ENCODE data around the gene MDM1.

The MDM1 gene, protein sequence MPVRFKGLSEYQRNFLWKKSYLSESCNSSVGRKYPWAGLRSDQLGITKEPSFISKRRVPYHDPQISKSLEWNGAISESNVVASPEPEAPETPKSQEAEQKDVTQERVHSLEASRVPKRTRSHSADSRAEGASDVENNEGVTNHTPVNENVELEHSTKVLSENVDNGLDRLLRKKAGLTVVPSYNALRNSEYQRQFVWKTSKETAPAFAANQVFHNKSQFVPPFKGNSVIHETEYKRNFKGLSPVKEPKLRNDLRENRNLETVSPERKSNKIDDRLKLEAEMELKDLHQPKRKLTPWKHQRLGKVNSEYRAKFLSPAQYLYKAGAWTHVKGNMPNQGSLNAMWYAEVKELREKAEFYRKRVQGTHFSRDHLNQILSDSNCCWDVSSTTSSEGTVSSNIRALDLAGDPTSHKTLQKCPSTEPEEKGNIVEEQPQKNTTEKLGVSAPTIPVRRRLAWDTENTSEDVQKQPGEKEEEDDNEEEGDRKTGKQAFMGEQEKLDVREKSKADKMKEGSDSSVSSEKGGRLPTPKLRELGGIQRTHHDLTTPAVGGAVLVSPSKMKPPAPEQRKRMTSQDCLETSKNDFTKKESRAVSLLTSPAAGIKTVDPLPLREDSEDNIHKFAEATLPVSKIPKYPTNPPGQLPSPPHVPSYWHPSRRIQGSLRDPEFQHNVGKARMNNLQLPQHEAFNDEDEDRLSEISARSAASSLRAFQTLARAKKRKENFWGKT

DNA sequence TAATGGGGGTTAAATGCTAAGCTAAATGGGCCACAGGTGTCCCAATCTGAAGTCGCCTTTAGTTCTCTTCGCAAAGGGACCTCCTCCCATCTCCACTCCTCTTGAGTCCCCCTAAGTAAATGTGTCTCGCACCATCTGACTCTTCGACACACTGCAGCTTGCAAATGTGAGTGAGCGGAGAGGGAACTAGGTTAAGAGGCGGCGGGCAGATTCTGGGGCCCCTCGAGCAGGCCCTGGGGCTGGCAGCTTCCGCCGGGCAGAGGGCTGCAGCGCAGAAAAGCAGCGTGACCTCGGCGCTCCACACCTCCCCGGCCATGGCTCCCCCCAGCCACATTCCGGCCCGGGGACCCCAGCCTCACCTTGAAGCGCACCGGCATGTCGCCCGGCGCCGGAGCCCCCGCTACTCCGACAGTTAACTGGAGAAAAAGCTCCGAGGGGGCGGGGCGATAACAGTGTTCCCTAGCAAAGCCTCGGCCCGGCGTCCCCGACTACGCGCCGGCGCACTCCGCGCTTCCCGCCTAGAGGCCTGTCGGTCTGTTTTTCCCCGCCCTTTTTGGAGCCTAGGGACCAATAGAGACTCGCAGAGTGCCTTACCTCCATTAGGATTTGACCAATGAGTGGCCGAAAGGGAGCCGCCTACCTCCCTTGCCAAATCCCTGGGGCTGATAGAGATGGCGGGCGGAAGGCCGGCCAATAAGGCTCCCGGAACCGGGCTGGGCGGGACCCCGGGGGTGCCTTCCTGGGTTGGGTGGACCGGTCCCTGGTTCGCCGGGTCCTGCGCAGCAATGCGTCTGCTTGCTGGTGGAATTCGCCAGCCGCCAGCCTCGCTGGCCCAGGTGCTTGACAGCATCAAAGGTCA, at the start of gene MDM1:
Gene MDM1, minus strand, starts transcription at position 494 of the 859 bp plus-strand sequence. Its CDS starts 117 bp downstream, at position 377.
- peak; percentile 86 to 91 for DNase-seq (ENCODE audit: low read depth in 1 of 2, low spot score in 1 of 2)

- no peak for DNase-seq (ENCODE audit: low read depth in 1 of 2, low spot score in 1 of 2)
Measured at GRCh38 chr12:68381476-68382219, 49.5 kb upstream of the MDM1 start.

- DNase-seq (ENCODE audit: low read depth in 1 of 2, low spot score in 1 of 2): no peak
Measured at GRCh38 chr12:68378872-68379606, 46.9 kb upstream of the MDM1 start.

DNA sequence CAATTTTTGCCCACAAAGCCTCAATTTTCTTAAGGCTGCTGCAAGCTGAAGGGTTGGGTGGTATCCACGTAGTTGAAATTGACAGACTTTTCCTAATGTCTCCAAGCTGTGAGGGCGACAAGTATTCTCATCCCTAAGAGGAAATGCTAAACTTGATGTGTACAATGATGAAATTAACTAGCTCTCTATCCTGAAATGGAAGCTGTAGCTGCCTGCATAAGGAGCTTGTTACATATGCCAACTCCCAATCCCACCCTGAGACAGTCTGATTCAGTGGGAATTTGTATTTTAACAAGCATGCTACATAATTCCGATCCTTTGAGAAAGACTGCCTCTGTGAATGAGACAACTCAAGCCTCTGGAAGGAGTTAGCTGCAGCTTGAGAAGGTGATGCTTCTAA, 45.7 kb upstream of the MDM1 start:
- DNase-seq (ENCODE audit: low read depth in 1 of 2, low spot score in 1 of 2): no peak

DNA sequence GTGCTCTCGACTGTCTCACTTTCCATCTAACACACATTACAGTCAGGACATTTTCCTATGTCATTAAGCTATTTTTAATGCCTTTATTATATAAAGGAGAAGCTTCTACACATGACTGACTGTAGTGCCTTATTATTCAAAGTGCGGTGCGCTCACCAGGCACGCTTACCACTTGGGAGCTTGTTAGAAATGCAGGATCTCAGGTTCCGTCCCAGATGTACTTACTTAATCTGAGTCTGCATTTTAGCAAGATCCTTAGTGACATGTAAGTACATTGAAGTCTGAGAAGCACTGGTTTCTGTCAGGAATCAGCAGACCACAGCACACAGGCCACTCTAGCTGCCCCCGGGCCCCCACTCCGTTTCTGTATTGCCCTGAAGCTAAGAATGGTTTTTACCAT, 44.7 kb upstream of the MDM1 start:
- no peak for DNase-seq (ENCODE audit: low read depth in 1 of 2, low spot score in 1 of 2)

- no peak for DNase-seq (ENCODE audit: low read depth in 1 of 2, low spot score in 1 of 2)
Measured at GRCh38 chr12:68375756-68376695, 43.9 kb upstream of the MDM1 start.

- peak; percentile 13 to 48 for DNase-seq (ENCODE audit: low read depth in 1 of 2, low spot score in 1 of 2)
Measured at GRCh38 chr12:68374307-68374982, 42.3 kb upstream of the MDM1 start.

DNA sequence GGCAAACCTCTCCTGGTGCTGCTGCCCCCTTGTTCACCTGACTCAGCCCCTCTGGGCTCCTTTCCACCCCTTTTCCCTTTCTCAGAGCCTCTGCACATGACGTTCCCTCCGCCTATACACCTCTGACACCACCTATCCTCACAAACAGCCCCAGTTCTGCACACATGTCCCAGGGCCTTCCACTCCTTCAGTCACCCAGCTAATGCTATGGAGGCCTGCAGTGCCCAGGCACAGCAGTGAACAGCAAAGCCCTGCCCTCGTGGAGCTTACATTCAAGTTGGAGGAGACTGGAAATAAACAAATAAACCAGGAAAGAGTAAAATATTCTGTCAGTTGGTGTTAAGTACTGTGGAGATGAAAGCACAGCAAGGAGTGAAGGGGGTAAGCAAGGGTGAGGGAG, 38.5 kb upstream of the MDM1 start:
- no peak for DNase-seq (ENCODE audit: low read depth in 1 of 2, low spot score in 1 of 2)

DNA sequence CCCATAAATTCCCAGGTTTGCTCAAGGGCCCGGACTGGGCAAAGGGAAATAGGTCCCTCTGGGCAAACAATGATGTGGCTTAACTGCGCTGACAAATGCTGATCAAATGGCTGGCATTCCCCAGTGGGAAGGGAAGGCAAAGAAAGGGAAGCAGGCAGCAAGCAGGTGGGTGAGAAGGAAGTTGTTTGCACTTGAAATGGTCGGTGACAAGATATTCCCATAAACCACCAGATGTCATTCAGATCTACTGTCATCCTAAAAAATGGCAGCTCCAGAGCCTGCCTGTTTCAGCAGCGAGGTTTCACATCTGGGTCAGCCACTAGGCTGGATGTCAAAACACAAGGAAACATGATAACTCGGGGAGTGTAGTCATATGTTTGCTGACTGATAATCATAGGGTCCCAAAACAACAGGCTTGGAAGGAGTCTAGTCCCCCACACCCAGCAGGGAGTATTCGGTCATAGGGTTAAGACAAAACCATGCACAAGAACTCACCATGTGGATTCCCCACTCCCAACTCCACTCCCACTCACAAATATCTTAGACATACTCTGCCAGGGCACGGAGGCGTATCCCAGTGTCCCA, 37.9 kb upstream of the MDM1 start:
- no peak for DNase-seq (ENCODE audit: low read depth in 1 of 2, low spot score in 1 of 2)

- no peak for DNase-seq (ENCODE audit: low read depth in 1 of 2, low spot score in 1 of 2)
Measured at GRCh38 chr12:68368327-68368726, 36.2 kb upstream of the MDM1 start.

DNA sequence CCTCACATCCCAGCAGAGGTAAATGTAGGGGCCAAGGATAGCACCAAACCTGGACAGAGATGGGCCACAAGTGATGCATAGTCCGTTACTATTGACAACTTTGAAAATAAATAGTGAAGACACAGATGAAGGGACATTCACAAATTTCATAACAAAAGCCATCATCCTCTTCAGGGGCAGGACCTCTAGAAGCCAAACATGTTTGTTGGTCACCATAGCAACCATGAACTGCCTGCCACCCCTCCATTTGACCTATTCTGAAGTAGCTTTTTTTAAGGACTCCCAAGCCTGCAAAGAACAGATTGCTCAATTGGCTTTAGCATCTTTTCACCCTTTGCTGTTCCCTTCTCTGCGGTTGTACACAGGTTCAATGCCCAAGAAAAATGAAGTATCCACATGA, 35.7 kb upstream of the MDM1 start:
- no peak for DNase-seq (ENCODE audit: low read depth in 1 of 2, low spot score in 1 of 2)

- no peak for DNase-seq (ENCODE audit: low read depth in 1 of 2, low spot score in 1 of 2)
Measured at GRCh38 chr12:68367116-68367515, 35.0 kb upstream of the MDM1 start.

- peak; percentile 58 to 72 for DNase-seq (ENCODE audit: low read depth in 1 of 2, low spot score in 1 of 2)
Measured at GRCh38 chr12:68364893-68365725, 32.9 kb upstream of the MDM1 start.

DNA sequence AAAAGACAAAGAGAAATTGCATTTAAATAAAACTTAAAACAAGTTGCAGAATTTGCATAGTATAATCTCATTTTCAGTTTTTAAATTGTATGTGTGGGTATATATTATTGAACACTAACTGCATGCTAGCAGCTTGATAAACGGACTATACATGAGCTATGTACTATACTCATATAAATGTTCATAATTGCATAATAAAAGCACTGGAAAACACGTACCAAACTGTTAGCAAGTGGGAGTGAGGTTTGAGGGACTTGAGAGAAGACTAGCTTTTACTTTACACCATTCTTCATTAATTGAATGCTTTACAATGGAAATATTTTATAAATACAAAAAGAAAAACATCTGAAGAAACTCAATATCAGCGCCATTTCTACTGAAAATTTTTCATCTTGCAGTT, 32.2 kb upstream of the MDM1 start:
- DNase-seq (ENCODE audit: low read depth in 1 of 2, low spot score in 1 of 2): no peak

GRCh38 chr12:68361953-68362352, 29.8 kb upstream of the MDM1 start:
- no peak for DNase-seq (ENCODE audit: low read depth in 1 of 2, low spot score in 1 of 2)

- no peak for DNase-seq (ENCODE audit: low read depth in 1 of 2, low spot score in 1 of 2)
Measured at GRCh38 chr12:68359674-68360073, 27.5 kb upstream of the MDM1 start.

All from activated T-helper 1 cell treated with anti-CD3 and anti-CD28 coated beads, Interleukin-2, amount 50 U/mL, for 16 hours (primary cell).